Tibial artery (tissue), 4 donors: ENCODE data around the gene MISP.

Source experiments
- DNase-seq, 2 donors: peaks; one replicate each; pipeline ENCODE4 v3.0.0-alpha.2; 2019
- H3K27ac ChIP-seq, 2 donors: fragments of 200-600 bp; sonication (generic) in 1 of 2; 1 replicate in 1 of 2; 2 replicates in 1 of 2; pipeline ENCODE4 v1.5.1; 2018 to 2019; ENCODE audit warnings: mild to moderate bottlenecking in 1 of 2
- H3K27me3 ChIP-seq, 2 donors: fragments of 200-600 bp; sonication (generic) in 1 of 2; one replicate each; pipeline versions ENCODE4 v1.5.1 to v1.6.0; 2016 to 2019
- H3K36me3 ChIP-seq, 3 donors: fragments of 200-600 bp; sonication (generic) in 2 of 3; one replicate each; pipeline ENCODE4 v1.5.1; 2016 to 2019; ENCODE audit warnings: mild to moderate bottlenecking in 2 of 3
- H3K4me1 ChIP-seq, 4 donors: fragments of 200-600 bp; sonication (generic) in 2 of 4; 1 replicate in 3 of 4; 2 replicates in 1 of 4; pipeline ENCODE4 v1.5.1; 2016 to 2019
- H3K4me3 ChIP-seq, 2 donors: fragments of 200-600 bp; sonication (generic) in 1 of 2; 1 replicate in 1 of 2; 2 replicates in 1 of 2; pipeline ENCODE4 v1.5.1; 2018 to 2019; ENCODE audit warnings: mild to moderate bottlenecking in 2 of 2
- H3K9me3 ChIP-seq, 3 donors: fragments of 200-600 bp; sonication (generic) in 1 of 3; one replicate each; pipeline ENCODE4 v1.5.1; 2016 to 2019
- CTCF ChIP-seq, 2 experiments: fragments of 200-600 bp in 1 of 2; fragments of 450-650 bp in 1 of 2; IDR thresholded peaks; one replicate each; pipeline ENCODE4 v1.5.1; 2017 to 2019; ENCODE audit warnings: antibody characterized with exemption in 2 of 2, mild to moderate bottlenecking in 1 of 2, moderate library complexity in 1 of 2
- intact Hi-C: fragments of 100-400 bp; cut with DNase I; formaldehyde crosslinking; loops from one replicate; pipeline ENCODE4 v1.15.0; 2023; ENCODE audit warnings: low total_unique reads

MISP gene

GRCh38 chr19:778910-779653, 28.2 kb downstream of the MISP start:
- peak; percentile 81 to 87 for DNase-seq
- intact Hi-C loops = no loop called here
- H3K27ac ChIP-seq = peak overlapping the region; percentile 52 to 68

GRCh38 chr19:780935-781334, 30.0 kb downstream of the MISP start:
- Histone ChIP-seq H3K9me3 (no peaks in the 10 kb centered on the region), H3K36me3 (no peaks in the 10 kb centered on the region), H3K27ac (no peak overlapping the region), H3K27me3 (peaks cover 0 to 2% of the 10 kb centered on the region in 2 donors), H3K4me1 (peaks cover 0 to 20% (median 16%) of the 10 kb centered on the region in 4 donors), H3K4me3 (no peak overlapping the region)
- no peak for DNase-seq
- intact Hi-C loops = no loop called here
- TF ChIP-seq CTCF (IDR thresholded peaks at IDR 0.05) = no peak

More at GRCh38 chr19:778910-779653, 28.2 kb downstream of the MISP start:
- H3K9me3 ChIP-seq = no peaks in the 10 kb centered on the region
- TF ChIP-seq CTCF (IDR thresholded peaks at IDR 0.05) = no peak
- peaks cover 0 to 2% of the 10 kb centered on the region in 2 donors for H3K27me3 ChIP-seq
- peak overlapping the region in 1 of 2 donors; percentile 20 for H3K4me3 ChIP-seq
- peaks cover 0 to 20% (median 16%) of the 10 kb centered on the region in 4 donors for H3K4me1 ChIP-seq
- no peaks in the 10 kb centered on the region for H3K36me3 ChIP-seq

GRCh38 chr19:781800-782184, 30.9 kb downstream of the MISP start:
- intact Hi-C loops = no loop called here
- H3K9me3 ChIP-seq = no peaks in the 10 kb centered on the region
- H3K27me3 ChIP-seq = peaks cover 0 to 2% of the 10 kb centered on the region in 2 donors
- no peak overlapping the region for H3K4me3 ChIP-seq
- peaks cover 0 to 20% (median 16%) of the 10 kb centered on the region in 4 donors for H3K4me1 ChIP-seq
- no peak for TF ChIP-seq CTCF (IDR thresholded peaks at IDR 0.05)
- H3K36me3 ChIP-seq = no peaks in the 10 kb centered on the region
- H3K27ac ChIP-seq = peak overlapping the region in 1 of 2 donors; percentile 35
- no peak for DNase-seq

- Histone ChIP-seq H3K36me3 (no peaks in the 10 kb centered on the region), H3K4me3 (peak overlapping the region; percentile 7 to 31), H3K27me3 (peaks cover 0 to 2% of the 10 kb centered on the region in 2 donors), H3K27ac (peak overlapping the region in 1 of 2 donors; percentile 35), H3K9me3 (no peaks in the 10 kb centered on the region), H3K4me1 (peaks cover 0 to 20% (median 16%) of the 10 kb centered on the region in 4 donors)
- TF ChIP-seq CTCF (IDR thresholded peaks at IDR 0.05) = no peak
- intact Hi-C loops = no loop called here
- DNase-seq = no peak
Observed at GRCh38 chr19:782185-782877, 31.4 kb downstream of the MISP start.

GRCh38 chr19:782878-783668, 32.2 kb downstream of the MISP start:
- peak overlapping the region; percentile 7 to 31 for H3K4me3 ChIP-seq
- H3K4me1 ChIP-seq = peaks cover 0 to 20% (median 16%) of the 10 kb centered on the region in 4 donors
- intact Hi-C loops = no loop called here

More at GRCh38 chr19:782878-783668, 32.2 kb downstream of the MISP start:
- Histone ChIP-seq H3K27ac (peak overlapping the region in 1 of 2 donors; percentile 35), H3K9me3 (no peaks in the 10 kb centered on the region), H3K27me3 (peaks cover 0 to 2% of the 10 kb centered on the region in 2 donors), H3K36me3 (no peaks in the 10 kb centered on the region)
- DNase-seq = no peak
- no peak for TF ChIP-seq CTCF (IDR thresholded peaks at IDR 0.05)
